Nephron (organoid): ENCODE measurements around the gene AKR7A3.
A peak's percentile ranks its signal among the peaks of the same experiment; 100 is the strongest.
"Not testable (repeated sequence)": the region's sequence is repeated elsewhere in the genome, so short reads cannot be mapped to it uniquely, and the experiment has no call there.

Experiments used
- H3K27ac Mint-ChIP-seq, 3 experiments: 2 replicates each; pipeline ENCODE4 v1.8.0; 2020; ENCODE audit warnings: mixed read lengths in 3 of 3, mild to moderate bottlenecking in 2 of 3, moderate library complexity in 1 of 3
- H3K27me3 Mint-ChIP-seq: 2 replicates; pipeline ENCODE4 v1.8.0; 2021; ENCODE audit warnings: low read depth, mild to moderate bottlenecking, moderate library complexity, mixed read lengths
- H3K36me3 Mint-ChIP-seq: 2 replicates; pipeline ENCODE4 v1.8.0; 2020; ENCODE audit warnings: low read depth, mixed read lengths
- H3K4me1 Mint-ChIP-seq: 2 replicates; pipeline ENCODE4 v1.8.0; 2020; ENCODE audit warnings: mixed read lengths
- H3K4me3 Mint-ChIP-seq, 3 experiments: 2 replicates each; pipeline ENCODE4 v1.8.0; 2020; ENCODE audit warnings: mild to moderate bottlenecking in 3 of 3, mixed read lengths in 3 of 3, moderate library complexity in 2 of 3
- H3K9me3 Mint-ChIP-seq: 2 replicates; pipeline ENCODE4 v1.8.0; 2020; ENCODE audit warnings: mixed read lengths
- TF ChIP-seq, protein P1 (sequence below), 3 experiments: fragments of 200-600 bp; sonication (generic); IDR thresholded peaks; one replicate each; pipeline ENCODE4 v1.5.0; 2021; ENCODE audit warnings: antibody characterized with exemption in 3 of 3; ENCODE audit not compliant: unreplicated experiment in 3 of 3

The AKR7A3 gene

DNA sequence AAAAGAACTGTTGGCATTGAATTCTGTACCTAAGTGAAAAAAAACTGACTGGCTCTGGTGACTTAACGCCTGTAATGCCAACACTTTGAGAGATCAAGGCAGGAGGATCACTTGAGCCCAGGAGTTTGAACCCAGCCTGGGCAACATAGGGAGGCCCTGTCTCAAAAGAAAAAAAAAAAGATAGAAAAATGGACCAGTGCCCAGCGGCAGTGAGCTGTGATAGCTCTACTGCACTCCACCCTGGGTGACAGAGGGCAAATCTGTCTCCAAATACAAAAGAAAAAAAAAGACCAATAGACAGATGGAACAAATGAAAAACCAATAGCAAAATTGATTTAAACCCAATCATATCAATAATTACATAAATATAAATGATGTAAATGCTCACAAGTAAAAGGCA is 674 bp upstream of the AKR7A3 start:
- no peak overlapping the region for H3K27ac Mint-ChIP-seq
- H3K36me3 Mint-ChIP-seq = peaks cover 46% of the 10 kb centered on the region
- peaks cover 25% of the 10 kb centered on the region for H3K27me3 Mint-ChIP-seq
- TF ChIP-seq, protein P1, sequence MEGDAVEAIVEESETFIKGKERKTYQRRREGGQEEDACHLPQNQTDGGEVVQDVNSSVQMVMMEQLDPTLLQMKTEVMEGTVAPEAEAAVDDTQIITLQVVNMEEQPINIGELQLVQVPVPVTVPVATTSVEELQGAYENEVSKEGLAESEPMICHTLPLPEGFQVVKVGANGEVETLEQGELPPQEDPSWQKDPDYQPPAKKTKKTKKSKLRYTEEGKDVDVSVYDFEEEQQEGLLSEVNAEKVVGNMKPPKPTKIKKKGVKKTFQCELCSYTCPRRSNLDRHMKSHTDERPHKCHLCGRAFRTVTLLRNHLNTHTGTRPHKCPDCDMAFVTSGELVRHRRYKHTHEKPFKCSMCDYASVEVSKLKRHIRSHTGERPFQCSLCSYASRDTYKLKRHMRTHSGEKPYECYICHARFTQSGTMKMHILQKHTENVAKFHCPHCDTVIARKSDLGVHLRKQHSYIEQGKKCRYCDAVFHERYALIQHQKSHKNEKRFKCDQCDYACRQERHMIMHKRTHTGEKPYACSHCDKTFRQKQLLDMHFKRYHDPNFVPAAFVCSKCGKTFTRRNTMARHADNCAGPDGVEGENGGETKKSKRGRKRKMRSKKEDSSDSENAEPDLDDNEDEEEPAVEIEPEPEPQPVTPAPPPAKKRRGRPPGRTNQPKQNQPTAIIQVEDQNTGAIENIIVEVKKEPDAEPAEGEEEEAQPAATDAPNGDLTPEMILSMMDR (IDR thresholded peaks at IDR 0.05; ENCODE audit: unreplicated experiment in 3 of 3) = no peak
- peak overlapping the region; percentile 25 to 43 (median 43) for H3K4me3 Mint-ChIP-seq
- peaks cover 31% of the 10 kb centered on the region for H3K9me3 Mint-ChIP-seq
- H3K4me1 Mint-ChIP-seq = no peaks in the 10 kb centered on the region

DNA sequence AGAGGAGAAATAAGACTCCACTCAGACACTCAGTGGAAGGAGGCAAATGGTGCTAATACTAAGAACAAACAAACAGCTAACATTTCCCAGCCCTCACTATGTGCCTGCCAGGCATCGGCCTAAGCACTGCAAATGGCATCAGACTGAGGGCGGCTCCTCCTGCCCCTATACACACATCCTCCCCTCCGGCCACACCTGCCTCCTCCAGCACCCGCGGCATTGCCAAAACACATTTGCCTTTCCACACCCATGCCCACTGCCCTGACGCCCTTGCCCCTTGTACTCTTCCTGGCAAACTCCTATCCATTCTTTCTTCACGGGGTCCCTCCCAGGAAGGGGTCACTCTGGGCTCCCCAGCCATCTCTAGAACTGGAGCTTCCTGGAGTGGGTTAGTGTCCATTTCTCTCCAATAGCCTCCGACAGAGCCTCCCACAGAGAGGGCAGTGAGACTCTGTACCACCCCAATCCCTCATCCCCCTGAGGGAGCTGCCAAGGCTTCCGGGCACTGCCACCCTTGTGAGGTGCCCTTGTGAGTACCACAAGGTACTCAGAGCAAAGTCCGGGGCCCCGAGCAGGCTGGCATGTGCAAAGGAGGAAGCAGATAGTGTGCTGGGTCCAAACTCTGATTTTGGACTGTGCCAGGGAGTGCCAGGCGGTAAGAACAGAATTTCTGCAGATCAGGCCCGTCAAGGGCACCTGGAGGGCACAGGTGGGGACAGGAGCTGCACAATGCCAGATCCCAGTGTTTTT is 959 bp downstream of the AKR7A3 start:
- Mint-ChIP-seq H3K27me3 (peaks cover 25% of the 10 kb centered on the region), H3K36me3 (peaks cover 31% of the 10 kb centered on the region), H3K27ac (no peak overlapping the region), H3K4me3 (peak overlapping the region; percentile 50 to 78 (median 60)), H3K9me3 (peaks cover 18% of the 10 kb centered on the region), H3K4me1 (no peaks in the 10 kb centered on the region)
- TF ChIP-seq, protein P1 (IDR thresholded peaks at IDR 0.05; ENCODE audit: unreplicated experiment in 3 of 3) = no peak

DNA sequence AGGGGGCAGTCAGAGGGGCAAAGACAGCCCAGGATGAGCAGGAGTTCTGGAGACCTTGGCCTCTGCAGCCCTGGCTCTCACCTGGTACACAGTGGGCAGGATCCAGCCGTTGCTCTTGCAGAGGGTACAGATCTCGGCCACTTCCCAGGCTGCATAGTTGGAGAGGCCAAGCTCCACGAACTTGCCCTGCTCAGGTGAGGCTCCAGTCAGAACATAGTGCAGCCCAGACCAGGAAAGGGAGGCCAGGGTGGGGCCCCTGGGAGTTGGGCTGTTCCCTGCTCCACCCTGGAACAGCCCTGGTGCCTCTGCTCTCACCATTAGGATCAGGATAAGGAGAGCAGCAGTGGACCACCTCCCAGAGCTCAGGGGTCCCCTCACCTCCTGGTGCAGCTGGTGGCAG is 2.8 kb downstream of the AKR7A3 start:
- peaks cover 25% of the 10 kb centered on the region for H3K27me3 Mint-ChIP-seq
- H3K36me3 Mint-ChIP-seq = peaks cover 24% of the 10 kb centered on the region
- not testable (repeated sequence) for H3K9me3 Mint-ChIP-seq, H3K4me3 Mint-ChIP-seq, H3K4me1 Mint-ChIP-seq, H3K27ac Mint-ChIP-seq

DNA sequence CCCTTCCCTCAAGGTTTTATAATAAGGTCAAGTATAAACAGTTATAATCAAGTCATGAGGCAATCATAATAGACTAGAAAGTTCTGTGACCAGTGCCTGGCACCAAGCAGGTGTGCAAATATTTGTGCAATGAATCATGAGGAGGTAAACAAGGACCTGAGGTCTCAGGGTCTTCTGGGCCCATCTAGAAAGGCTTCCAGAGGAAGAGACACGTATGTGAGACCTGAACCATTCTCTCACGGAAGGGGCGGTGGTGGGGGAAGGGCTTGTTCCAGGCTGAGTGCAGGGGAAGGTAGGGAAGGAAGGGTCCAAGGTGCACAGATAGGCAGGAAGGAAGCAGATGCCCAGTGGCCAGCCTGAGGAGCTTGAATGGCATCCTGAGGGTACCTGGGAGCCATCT is 3.2 kb downstream of the AKR7A3 start:
- H3K27me3 Mint-ChIP-seq = peaks cover 25% of the 10 kb centered on the region
- not testable (repeated sequence) for H3K4me3 Mint-ChIP-seq, H3K27ac Mint-ChIP-seq, H3K4me1 Mint-ChIP-seq, H3K9me3 Mint-ChIP-seq
- peaks cover 23% of the 10 kb centered on the region for H3K36me3 Mint-ChIP-seq

DNA sequence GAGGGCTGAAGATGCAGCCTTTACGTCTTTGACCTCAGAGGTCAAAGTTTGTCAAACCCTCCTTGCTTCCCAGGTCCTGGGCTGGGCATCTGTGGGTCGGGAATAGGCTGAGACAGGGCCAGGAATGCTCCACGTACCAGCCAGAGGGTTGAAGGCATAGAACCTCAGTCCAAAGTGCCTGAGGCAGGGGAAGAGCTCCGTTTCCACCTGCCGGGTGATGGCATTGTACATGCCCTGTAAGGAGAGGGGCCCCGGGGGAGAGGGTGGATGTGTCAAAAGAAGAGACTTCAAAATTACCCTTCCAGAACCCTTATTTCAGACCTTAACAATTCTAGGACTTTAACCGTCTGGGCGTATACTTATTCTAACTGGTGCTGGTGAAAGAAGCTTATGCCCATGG is 3.7 kb downstream of the AKR7A3 start:
- Mint-ChIP-seq H3K4me1 (no peaks in the 10 kb centered on the region), H3K4me3 (no peak overlapping the region), H3K27me3 (peaks cover 22% of the 10 kb centered on the region), H3K27ac (no peak overlapping the region), H3K9me3 (peaks cover 8% of the 10 kb centered on the region), H3K36me3 (peaks cover 23% of the 10 kb centered on the region)
- TF ChIP-seq, protein P1 (IDR thresholded peaks at IDR 0.05; ENCODE audit: unreplicated experiment in 3 of 3) = no peak

DNA sequence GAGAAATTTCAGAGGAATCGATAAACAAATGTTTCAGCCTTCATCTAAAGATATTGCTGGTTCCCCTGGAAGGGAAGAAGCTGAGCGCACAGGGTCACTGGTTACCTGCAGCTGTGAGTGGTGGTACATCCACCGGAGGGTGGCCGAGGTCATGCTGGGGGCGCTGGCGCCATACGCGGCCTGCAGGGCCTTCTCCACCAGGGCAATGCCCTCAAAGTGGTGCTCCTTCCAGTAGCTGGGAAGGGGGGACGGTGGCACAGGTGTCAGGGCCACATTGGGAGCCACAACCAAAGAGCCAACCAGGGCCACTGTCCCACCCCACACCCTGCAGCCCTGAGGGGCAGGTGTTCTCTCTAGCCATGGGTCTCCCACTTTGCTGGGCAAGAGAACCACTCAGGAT is 4.7 kb downstream of the AKR7A3 start:
- Mint-ChIP-seq H3K36me3 (peaks cover 19% of the 10 kb centered on the region), H3K27ac (no peak overlapping the region), H3K27me3 (peaks cover 13% of the 10 kb centered on the region), H3K9me3 (peaks cover 3% of the 10 kb centered on the region), H3K4me3 (no peak overlapping the region), H3K4me1 (no peaks in the 10 kb centered on the region)
- TF ChIP-seq, protein P1 (IDR thresholded peaks at IDR 0.05; ENCODE audit: unreplicated experiment in 3 of 3) = no peak

DNA sequence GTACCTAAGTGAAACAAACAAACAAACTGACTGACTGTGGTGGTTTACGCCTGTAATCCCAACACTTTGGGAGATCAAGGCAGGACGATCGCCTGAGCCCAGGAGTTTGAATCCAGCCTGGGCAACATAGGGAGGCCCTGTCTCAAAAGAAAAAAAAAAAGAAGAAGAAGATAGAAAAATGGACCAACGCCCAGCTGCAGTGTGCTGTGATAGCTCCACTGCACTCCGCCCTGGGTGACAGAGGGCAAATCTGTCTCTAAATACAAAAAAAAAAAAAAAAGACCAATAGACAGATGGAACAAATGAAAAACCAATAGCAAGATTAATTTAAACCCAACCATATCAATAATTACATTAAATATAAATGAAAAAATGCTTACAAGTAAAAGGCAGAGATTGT is 13.9 kb downstream of the AKR7A3 start:
- Mint-ChIP-seq H3K9me3 (peaks cover 8% of the 10 kb centered on the region), H3K27me3 (no peaks in the 10 kb centered on the region), H3K4me1 (no peaks in the 10 kb centered on the region), H3K27ac (no peak overlapping the region), H3K36me3 (peaks cover 19% of the 10 kb centered on the region), H3K4me3 (no peak overlapping the region)
- TF ChIP-seq, protein P1 (IDR thresholded peaks at IDR 0.05; ENCODE audit: unreplicated experiment in 3 of 3) = no peak

DNA sequence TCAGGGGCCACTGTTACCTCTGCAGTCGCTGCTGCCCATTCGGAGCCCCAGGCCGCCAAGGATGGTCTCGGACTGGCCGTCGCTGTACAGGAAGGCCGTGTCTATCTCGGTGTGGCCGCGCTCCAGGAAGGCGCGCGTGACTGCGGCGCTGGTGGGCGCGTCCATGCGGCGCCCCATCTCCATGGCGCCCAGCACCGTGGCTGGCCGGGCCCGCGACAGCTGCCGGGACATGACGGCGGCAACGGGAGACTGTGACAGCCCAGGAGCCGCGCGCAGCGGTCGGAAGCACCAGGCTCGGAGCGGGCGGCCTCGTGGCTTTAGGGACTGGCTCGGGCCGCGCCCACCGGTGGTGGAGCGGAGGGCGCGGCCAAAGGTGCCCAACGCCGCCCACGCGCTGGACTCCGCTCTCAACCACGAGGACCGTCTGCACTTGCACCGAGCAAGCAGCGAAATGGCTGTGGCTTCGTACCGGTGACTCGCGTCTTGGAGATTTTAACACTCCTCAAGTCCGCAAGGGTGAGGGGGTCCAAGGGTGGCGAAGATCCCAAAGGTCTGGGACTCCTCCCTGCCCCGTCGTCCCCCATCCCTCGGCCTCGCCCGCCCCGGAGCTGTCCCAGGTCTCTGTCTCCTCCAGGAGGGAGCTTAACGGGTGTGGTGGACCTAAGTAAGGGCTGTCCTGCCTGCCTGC is 14.6 kb downstream of the AKR7A3 start:
- H3K9me3 Mint-ChIP-seq, H3K27ac Mint-ChIP-seq, H3K4me3 Mint-ChIP-seq, H3K27me3 Mint-ChIP-seq, H3K4me1 Mint-ChIP-seq: not testable (repeated sequence)
- H3K36me3 Mint-ChIP-seq = peaks cover 16% of the 10 kb centered on the region
